ENCODE data around the gene SUN3.
A peak's percentile ranks its signal among the peaks of the same experiment; 100 is the strongest.
"Not testable (repeated sequence)": the region's sequence is repeated elsewhere in the genome, so short reads cannot be mapped to it uniquely, and the experiment has no call there.

SUN3 gene

GRCh38 chr7:48025624-48026023 is 3.3 kb downstream of the SUN3 start:
- no peak for DNase-seq

GRCh38 chr7:48017674-48018073 is 11.2 kb downstream of the SUN3 start:
- no peak for DNase-seq

GRCh38 chr7:48016641-48017040 is 12.3 kb downstream of the SUN3 start:
- no peak for DNase-seq

- no peak for DNase-seq
These were observed 17.0 kb downstream of the SUN3 start for GRCh38 chr7:48011951-48012350.

GRCh38 chr7:48011323-48011722 is 17.6 kb downstream of the SUN3 start:
- no peak for DNase-seq

GRCh38 chr7:48009954-48010353 is 19.0 kb downstream of the SUN3 start:
- no peak for DNase-seq

- no peak for DNase-seq
These were observed 19.6 kb downstream of the SUN3 start for GRCh38 chr7:48009257-48009656.

- DNase-seq: no peak
These were observed 22.0 kb downstream of the SUN3 start for GRCh38 chr7:48006866-48007265.

- DNase-seq: no peak
These were observed 24.3 kb downstream of the SUN3 start for GRCh38 chr7:48004638-48005037.

GRCh38 chr7:48004032-48004431 is 24.9 kb downstream of the SUN3 start:
- no peak for DNase-seq

GRCh38 chr7:48000164-48000563 is 28.7 kb downstream of the SUN3 start:
- not testable (repeated sequence) for DNase-seq

- no peak for DNase-seq
These were observed 29.5 kb downstream of the SUN3 start for GRCh38 chr7:47999413-47999812.

- DNase-seq: no peak
These were observed 36.5 kb downstream of the SUN3 start for GRCh38 chr7:47992446-47992845.

GRCh38 chr7:47991741-47992311 is 37.1 kb downstream of the SUN3 start:
- DNase-seq: no peak

GRCh38 chr7:47991270-47991669 is 37.6 kb downstream of the SUN3 start:
- no peak for DNase-seq

GRCh38 chr7:47990592-47990991 is 38.3 kb downstream of the SUN3 start:
- no peak for DNase-seq

- not testable (repeated sequence) for DNase-seq
These were observed 39.1 kb downstream of the SUN3 start for GRCh38 chr7:47989607-47990400.

- no peak for DNase-seq
These were observed 40.2 kb downstream of the SUN3 start for GRCh38 chr7:47988496-47989386.

GRCh38 chr7:47982610-47983009 is 46.3 kb downstream of the SUN3 start:
- DNase-seq: no peak

- not testable (repeated sequence) for DNase-seq
These were observed 48.3 kb downstream of the SUN3 start for GRCh38 chr7:47980648-47981047.

GRCh38 chr7:47979832-47980181 is 49.1 kb downstream of the SUN3 start:
- DNase-seq: no peak

GRCh38 chr7:47979145-47979831 is 49.6 kb downstream of the SUN3 start, which contains the start of gene HUS1:
Gene HUS1, minus strand, starts transcription at chr7:47979615. Its CDS starts 96 bp downstream, at chr7:47979519.
- DNase-seq: peak; percentile 70

- DNase-seq: no peak
These were observed 50.1 kb downstream of the SUN3 start for GRCh38 chr7:47978790-47979144.
